ENCODE data around the gene CELF2. TPM values are rescaled to one million over a fixed set of nuclear protein-coding genes. Genes with fewer than 3 reads are reported as not detected.

The CELF2 gene
- total and polyA plus RNA-seq, 7 donors, result 6.0 to 83.1 (median 48.9) TPM

DNA sequence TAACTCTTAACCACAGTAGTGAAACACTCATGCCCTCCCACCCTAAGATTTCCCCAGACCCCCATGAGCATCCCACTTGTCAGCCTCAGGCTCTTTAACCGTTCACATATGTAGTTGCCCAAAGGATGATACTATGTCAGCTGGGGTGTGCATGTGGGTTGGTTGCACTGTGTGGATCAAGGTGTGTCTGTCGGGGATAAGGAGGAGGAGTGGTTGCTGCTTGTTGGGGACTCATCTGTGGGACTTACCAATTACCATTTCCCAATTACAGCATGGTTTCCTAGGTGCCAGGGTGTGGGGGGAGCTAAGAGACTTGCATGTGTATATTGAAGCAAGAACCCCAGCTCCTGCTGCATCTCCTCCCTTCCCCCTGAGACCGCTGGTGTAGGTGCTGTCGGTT lies 48.8 kb downstream of the CELF2 start:
- no peak overlapping the region for H3K27ac ChIP-seq
- H3K4me1 ChIP-seq, result no peaks in the 10 kb centered on the region
- no peaks in the 10 kb centered on the region for H3K36me3 ChIP-seq
- no peaks in the 10 kb centered on the region for H3K27me3 ChIP-seq
- intact Hi-C loops (cut with DNase I), result no loop called here
- no peak overlapping the region for H3K4me3 ChIP-seq
- DNase-seq, result no peak
- TF ChIP-seq POLR2AphosphoS5 (IDR thresholded peaks at IDR 0.05) (no peak), EP300 (IDR thresholded peaks at IDR 0.05) (no peak), CTCF (IDR thresholded peaks at IDR 0.05) (no peak), POLR2A (IDR thresholded peaks at IDR 0.05) (no peak)
- whole genome bisulfite sequencing, 2 donors, result 94% methylated on average over 4 of the region's 4 CpGs
- no peaks in the 10 kb centered on the region for H3K9me3 ChIP-seq

DNA sequence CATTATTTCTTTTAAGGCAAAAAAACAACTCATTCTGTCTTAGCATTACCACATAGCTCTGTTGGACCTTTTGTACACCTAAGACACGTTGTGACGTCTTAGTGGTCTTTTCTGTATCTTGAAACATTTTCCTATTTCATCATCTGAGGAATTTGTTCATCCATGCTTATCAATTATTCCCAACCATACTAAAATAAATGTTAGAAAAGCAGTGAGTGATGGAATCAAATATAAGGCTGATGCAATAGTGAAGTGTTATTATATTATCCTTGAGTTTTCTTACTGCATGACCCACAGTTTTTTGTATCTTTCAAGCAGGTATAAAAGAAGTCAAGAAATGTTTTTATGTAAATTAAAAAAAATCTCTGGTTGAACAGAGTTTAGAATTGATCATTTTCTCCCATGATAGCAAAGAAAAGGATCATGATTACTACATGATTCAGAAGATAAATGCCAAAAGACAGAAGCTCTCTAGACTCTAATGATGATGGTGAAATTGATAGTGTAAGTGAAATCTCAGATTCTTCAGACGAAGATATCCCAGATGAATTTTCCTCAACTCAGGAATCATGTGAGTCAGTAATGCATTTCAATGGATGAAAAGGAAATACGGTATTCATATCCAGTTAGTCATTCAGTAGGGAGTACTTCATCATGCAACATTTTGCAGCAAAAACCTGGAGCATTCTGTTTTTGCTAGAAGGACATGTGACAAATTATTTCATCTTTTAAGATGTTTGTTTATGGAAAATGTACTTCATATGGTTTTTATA lies 51.4 kb downstream of the CELF2 start:
- peaks cover 0 to 22% (median 10%) of the 10 kb centered on the region in 4 donors for H3K4me1 ChIP-seq
- no peak for DNase-seq
- intact Hi-C loops (cut with DNase I), result no loop called here
- no peaks in the 10 kb centered on the region for H3K36me3 ChIP-seq
- H3K4me3 ChIP-seq, result no peak overlapping the region
- WGBS, 2 donors, result 93 to 94% methylated on average over 4 of the region's 4 CpGs
- no peak overlapping the region for H3K27ac ChIP-seq
- TF ChIP-seq POLR2AphosphoS5 (IDR thresholded peaks at IDR 0.05) (no peak), POLR2A (IDR thresholded peaks at IDR 0.05) (no peak), EP300 (IDR thresholded peaks at IDR 0.05) (no peak), CTCF (IDR thresholded peaks at IDR 0.05) (no peak)
- H3K27me3 ChIP-seq, result no peaks in the 10 kb centered on the region
- H3K9me3 ChIP-seq, result no peaks in the 10 kb centered on the region

- Histone ChIP-seq H3K27me3 (no peaks in the 10 kb centered on the region), H3K4me1 (peaks cover 0 to 22% (median 10%) of the 10 kb centered on the region in 4 donors), H3K9me3 (no peaks in the 10 kb centered on the region), H3K36me3 (no peaks in the 10 kb centered on the region), H3K27ac (no peak overlapping the region), H3K4me3 (no peak overlapping the region)
- intact Hi-C loops (cut with DNase I), result no loop called here
- no peak for TF ChIP-seq POLR2A (IDR thresholded peaks at IDR 0.05)
- TF ChIP-seq POLR2AphosphoS5 (IDR thresholded peaks at IDR 0.05), result peak in 1 of 4 donors; percentile 16
- TF ChIP-seq EP300 (IDR thresholded peaks at IDR 0.05), result no peak
- no peak for TF ChIP-seq CTCF (IDR thresholded peaks at IDR 0.05)
- WGBS, 2 donors, result 77 to 88% methylated on average over 4 of the region's 4 CpGs
- no peak for DNase-seq
These were observed 55.7 kb downstream of the CELF2 start for GRCh38 chr10:11073410-11073809.

GRCh38 chr10:11074536-11075267 lies 57.0 kb downstream of the CELF2 start:
- TF ChIP-seq CTCF (IDR thresholded peaks at IDR 0.05) (no peak), EP300 (IDR thresholded peaks at IDR 0.05) (no peak), POLR2A (IDR thresholded peaks at IDR 0.05) (no peak), POLR2AphosphoS5 (IDR thresholded peaks at IDR 0.05) (no peak)
- peaks cover 0 to 22% (median 10%) of the 10 kb centered on the region in 4 donors for H3K4me1 ChIP-seq
- no peaks in the 10 kb centered on the region for H3K36me3 ChIP-seq
- WGBS, 2 donors, result 94% methylated on average over 4 of the region's 4 CpGs
- no peaks in the 10 kb centered on the region for H3K27me3 ChIP-seq
- H3K9me3 ChIP-seq, result no peaks in the 10 kb centered on the region
- H3K27ac ChIP-seq, result no peak overlapping the region
- no peak overlapping the region for H3K4me3 ChIP-seq
- intact Hi-C loops (cut with DNase I), result no loop called here
- no peak for DNase-seq

All from sigmoid colon (tissue), 7 donors.